ENCODE results near the gene AKAP1. TPM values are rescaled to one million over a fixed set of nuclear protein-coding genes. Genes with fewer than 3 reads are reported as not detected.

The AKAP1 gene
- total RNA-seq, 1 donor from 2014 or later = 127 TPM

DNA sequence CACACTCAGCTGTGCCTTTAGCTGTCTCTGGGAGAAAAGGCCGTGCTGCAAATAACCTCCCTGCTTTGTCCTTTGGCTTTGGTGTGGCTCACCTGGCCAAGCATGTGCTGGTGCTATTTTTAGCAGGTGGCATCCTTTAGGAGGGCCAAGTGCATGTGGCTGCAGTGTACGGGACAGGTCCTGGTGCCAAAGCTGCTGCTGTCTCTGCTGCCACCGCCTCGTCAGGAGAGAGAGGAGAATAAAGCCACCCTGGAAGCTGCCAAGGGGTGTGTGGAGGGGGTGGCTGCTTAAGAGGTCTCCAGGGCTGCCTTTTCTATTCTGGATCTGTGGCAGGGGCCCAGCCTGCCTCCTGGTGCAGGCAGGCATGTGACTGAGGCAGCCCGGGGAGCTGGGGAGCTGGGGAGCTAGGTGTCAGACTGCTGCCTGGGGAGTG lies 6.2 kb downstream of the AKAP1 start:
- DNase-seq (ENCODE audit: low spot score in 2 of 2) = peak; percentile 57 to 83
- H3K9me3 ChIP-seq = no peaks in the 10 kb centered on the region
- peaks cover 8 to 60% of the 10 kb centered on the region in 2 donors for H3K4me1 ChIP-seq
- H3K36me3 ChIP-seq = no peaks in the 10 kb centered on the region
- H3K27me3 ChIP-seq = no peaks in the 10 kb centered on the region
- peak overlapping the region in 1 of 2 donors; percentile 23 for H3K4me3 ChIP-seq
- intact Hi-C loops (cut with DNase I) = loop anchor here (5.0 kb wide), 1 partner anchor 761 kb away; the partner anchor contains the start of gene MRPS23
- TF ChIP-seq, protein P1, sequence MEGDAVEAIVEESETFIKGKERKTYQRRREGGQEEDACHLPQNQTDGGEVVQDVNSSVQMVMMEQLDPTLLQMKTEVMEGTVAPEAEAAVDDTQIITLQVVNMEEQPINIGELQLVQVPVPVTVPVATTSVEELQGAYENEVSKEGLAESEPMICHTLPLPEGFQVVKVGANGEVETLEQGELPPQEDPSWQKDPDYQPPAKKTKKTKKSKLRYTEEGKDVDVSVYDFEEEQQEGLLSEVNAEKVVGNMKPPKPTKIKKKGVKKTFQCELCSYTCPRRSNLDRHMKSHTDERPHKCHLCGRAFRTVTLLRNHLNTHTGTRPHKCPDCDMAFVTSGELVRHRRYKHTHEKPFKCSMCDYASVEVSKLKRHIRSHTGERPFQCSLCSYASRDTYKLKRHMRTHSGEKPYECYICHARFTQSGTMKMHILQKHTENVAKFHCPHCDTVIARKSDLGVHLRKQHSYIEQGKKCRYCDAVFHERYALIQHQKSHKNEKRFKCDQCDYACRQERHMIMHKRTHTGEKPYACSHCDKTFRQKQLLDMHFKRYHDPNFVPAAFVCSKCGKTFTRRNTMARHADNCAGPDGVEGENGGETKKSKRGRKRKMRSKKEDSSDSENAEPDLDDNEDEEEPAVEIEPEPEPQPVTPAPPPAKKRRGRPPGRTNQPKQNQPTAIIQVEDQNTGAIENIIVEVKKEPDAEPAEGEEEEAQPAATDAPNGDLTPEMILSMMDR (IDR thresholded peaks at IDR 0.05) = no peak
- H3K27ac ChIP-seq = peak overlapping the region; percentile 98

GRCh38 chr17:57092171-57092570 lies 7.1 kb downstream of the AKAP1 start:
- no peaks in the 10 kb centered on the region for H3K9me3 ChIP-seq
- H3K4me3 ChIP-seq = peak overlapping the region in 1 of 2 donors; percentile 46
- TF ChIP-seq, protein P1 (IDR thresholded peaks at IDR 0.05) = no peak
- intact Hi-C loops (cut with DNase I) = loop anchor here (2.0 to 5.0 kb wide), 2 partner anchors 17 to 760 kb away; partner anchors contain the start of gene MRPS23
- H3K36me3 ChIP-seq = no peaks in the 10 kb centered on the region
- peak; percentile 61 to 91 for DNase-seq (ENCODE audit: low spot score in 2 of 2)
- H3K27ac ChIP-seq = peak overlapping the region; percentile 98
- no peaks in the 10 kb centered on the region for H3K27me3 ChIP-seq
- peaks cover 18 to 63% of the 10 kb centered on the region in 2 donors for H3K4me1 ChIP-seq

GRCh38 chr17:57092779-57093178 lies 7.7 kb downstream of the AKAP1 start:
- H3K27ac ChIP-seq = peak overlapping the region; percentile 98
- intact Hi-C loops (cut with DNase I) = loop anchor here (2.0 to 5.0 kb wide), 2 partner anchors 16 to 760 kb away; partner anchors contain the start of gene MRPS23
- H3K36me3 ChIP-seq = no peaks in the 10 kb centered on the region
- H3K4me1 ChIP-seq = peaks cover 20 to 67% of the 10 kb centered on the region in 2 donors
- peak overlapping the region in 1 of 2 donors; percentile 46 for H3K4me3 ChIP-seq
- no peaks in the 10 kb centered on the region for H3K9me3 ChIP-seq
- H3K27me3 ChIP-seq = no peaks in the 10 kb centered on the region
- TF ChIP-seq, protein P1 (IDR thresholded peaks at IDR 0.05) = no peak
- peak in 1 of 2 donors; percentile 90 for DNase-seq (ENCODE audit: low spot score in 2 of 2)

- DNase-seq (ENCODE audit: low spot score in 2 of 2) = no peak
- no peaks in the 10 kb centered on the region for H3K36me3 ChIP-seq
- no peaks in the 10 kb centered on the region for H3K9me3 ChIP-seq
- intact Hi-C loops (cut with DNase I) = no loop called here
- H3K4me1 ChIP-seq = peaks cover 24 to 71% of the 10 kb centered on the region in 2 donors
- H3K4me3 ChIP-seq = no peak overlapping the region
- TF ChIP-seq, protein P1 (IDR thresholded peaks at IDR 0.05) = no peak
- no peaks in the 10 kb centered on the region for H3K27me3 ChIP-seq
- H3K27ac ChIP-seq = peak overlapping the region; percentile 74 to 98
Observed at GRCh38 chr17:57096472-57097202, 11.6 kb downstream of the AKAP1 start.

DNA sequence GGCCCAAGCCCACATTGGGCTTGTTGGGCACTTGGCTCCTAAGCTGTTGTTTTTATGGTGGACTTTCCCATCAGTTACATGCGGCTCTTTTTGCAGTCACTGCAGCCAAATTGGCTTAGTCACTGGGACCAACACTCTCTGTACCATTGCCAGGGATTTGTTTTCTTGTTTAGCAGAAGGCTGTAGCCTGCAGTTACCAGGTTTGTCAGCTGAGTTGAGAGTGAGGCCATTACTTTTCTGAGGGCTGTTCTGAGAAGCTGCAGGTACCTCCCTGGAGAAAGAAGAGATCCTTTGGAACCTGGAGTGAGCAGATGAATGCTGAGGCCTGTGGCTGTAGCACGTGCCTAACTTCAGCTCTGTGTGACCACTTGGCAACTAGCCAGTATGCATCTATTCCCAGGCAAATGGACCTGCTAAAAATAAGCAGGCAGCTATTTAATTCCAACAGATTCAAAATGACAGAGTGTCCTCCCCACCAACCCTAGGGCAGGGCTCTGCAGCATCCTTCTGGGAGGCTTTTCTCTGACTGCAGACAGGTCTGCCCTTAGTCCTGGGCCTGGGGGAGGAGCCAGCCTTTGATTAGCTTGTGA lies 12.9 kb downstream of the AKAP1 start:
- no peaks in the 10 kb centered on the region for H3K36me3 ChIP-seq
- H3K27ac ChIP-seq = peak overlapping the region; percentile 74 to 98
- H3K4me3 ChIP-seq = peak overlapping the region in 1 of 2 donors; percentile 1
- TF ChIP-seq, protein P1 (IDR thresholded peaks at IDR 0.05) = no peak
- DNase-seq (ENCODE audit: low spot score in 2 of 2) = peak in 1 of 2 donors; percentile 84
- peaks cover 24 to 70% of the 10 kb centered on the region in 2 donors for H3K4me1 ChIP-seq
- no peaks in the 10 kb centered on the region for H3K9me3 ChIP-seq
- intact Hi-C loops (cut with DNase I) = no loop called here
- H3K27me3 ChIP-seq = no peaks in the 10 kb centered on the region

All from ascending aorta (tissue), 2 donors.